ENCODE results near the gene PYGL. TPM values are rescaled to one million over a fixed set of nuclear protein-coding genes. Genes with fewer than 3 reads are reported as not detected.
A peak's percentile ranks its signal among the peaks of the same experiment; 100 is the strongest.
"Not testable (repeated sequence)": the region's sequence is repeated elsewhere in the genome, so short reads cannot be mapped to it uniquely, and the experiment has no call there.

PYGL gene
- total and polyA plus RNA-seq, 5 experiments from 2014 or later = 0.06 to 0.39 (median 0.22) TPM; not detected in 1

DNA sequence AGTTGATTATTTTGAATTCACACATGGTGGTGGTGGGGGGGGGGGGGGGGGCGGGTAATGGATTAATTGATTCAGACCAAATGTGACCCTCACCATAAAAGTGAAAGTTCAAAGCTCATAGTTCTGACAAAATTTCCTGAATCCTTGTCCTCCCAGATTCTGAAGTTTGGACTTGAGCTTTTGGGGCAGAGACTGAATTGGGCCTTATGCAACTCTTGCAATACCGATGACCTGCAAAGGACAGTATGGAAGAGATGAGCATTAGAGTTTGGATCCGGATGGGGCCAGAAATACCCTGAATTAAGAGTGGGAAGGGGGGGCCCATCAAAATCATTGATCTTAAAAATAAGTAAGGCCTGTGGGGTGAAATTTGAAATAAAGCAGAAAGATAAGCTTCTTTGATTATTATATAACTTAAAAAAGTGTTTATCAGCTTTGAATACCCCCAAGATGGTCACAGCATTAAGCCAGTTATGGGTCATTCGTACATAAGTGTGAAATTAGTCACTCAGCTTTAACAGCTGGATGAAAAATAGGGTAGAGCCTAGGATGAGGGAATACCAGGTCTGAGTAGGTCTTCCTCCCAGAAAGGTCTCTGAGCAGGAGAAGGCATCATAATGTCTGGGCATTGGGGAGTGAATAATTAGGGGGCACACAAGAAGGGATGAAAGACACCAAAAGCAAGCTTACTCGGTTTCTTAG, 2.1 kb upstream of the PYGL start:
- H3K9me3 Mint-ChIP-seq = peaks cover 0 to 5% (median 0%) of the 10 kb centered on the region in 9 donors
- peaks cover 6 to 16% (median 14%) of the 10 kb centered on the region in 4 donors for H3K4me1 Mint-ChIP-seq
- no peak overlapping the region for H3K4me3 Mint-ChIP-seq
- peaks cover 0 to 6% (median 3%) of the 10 kb centered on the region in 3 donors for H3K36me3 Mint-ChIP-seq
- DNase-seq (no peak), ATAC-seq (no peak)
- H3K27ac Mint-ChIP-seq = no peak overlapping the region
- POLR2A ChIA-PET = no interaction called here
- H3K27me3 Mint-ChIP-seq = peaks cover 14 to 26% (median 19%) of the 10 kb centered on the region in 5 donors

DNA sequence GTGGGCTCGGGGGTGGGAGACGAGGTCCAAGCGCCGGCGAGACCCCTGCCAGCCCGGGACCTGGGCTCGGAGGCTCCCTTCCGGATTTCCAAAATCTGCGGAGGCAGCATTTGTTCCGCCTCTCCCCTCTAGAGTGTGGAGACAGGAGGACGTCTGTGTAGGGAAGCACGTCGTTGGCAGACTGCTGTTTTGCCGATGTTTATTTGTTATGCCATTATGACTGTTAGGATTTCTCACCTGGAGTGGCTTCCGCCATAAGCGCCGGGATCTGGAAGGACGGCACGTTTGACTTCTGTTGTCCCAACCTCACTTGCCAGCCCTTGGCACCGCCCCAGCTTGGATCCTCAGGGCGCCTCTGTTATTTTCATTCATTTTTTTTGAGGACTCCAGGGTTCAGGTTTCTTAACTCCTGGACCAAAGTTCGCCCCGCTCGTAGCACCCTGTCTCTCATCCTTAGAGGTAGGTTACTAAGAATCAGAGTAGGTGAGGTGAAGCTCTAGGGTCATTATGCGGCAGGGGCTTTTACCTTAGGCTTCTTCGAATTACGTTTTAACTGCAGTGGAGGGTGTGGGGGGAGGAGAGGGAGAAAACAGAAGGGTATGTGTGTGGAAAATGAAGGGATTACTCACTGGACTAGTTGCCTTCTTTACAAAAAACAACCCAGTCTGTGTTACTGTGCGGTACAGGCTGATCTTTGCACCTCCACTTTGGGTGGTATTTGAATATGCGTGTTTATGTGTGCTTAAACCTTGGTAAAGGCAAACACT, 547 bp upstream of the PYGL start:
- peak; percentile 47 to 48 for ATAC-seq
- H3K27me3 Mint-ChIP-seq = peaks cover 21 to 34% (median 29%) of the 10 kb centered on the region in 5 donors
- H3K9me3 Mint-ChIP-seq = peaks cover 0 to 5% (median 0%) of the 10 kb centered on the region in 9 donors
- H3K36me3 Mint-ChIP-seq = peaks cover 0 to 12% (median 3%) of the 10 kb centered on the region in 3 donors
- DNase-seq = peak in 2 of 10 donors; percentile 2 to 6
- H3K4me3 Mint-ChIP-seq = peak overlapping the region; percentile 79 to 90 (median 88)
- POLR2A ChIA-PET = interaction anchor here (0.7 kb wide), 1 partner anchor 149 kb away, joined by 3 read pairs; no protein-coding TSS in a partner anchor
- H3K27ac Mint-ChIP-seq = peak overlapping the region in 7 of 10 donors; percentile 11 to 79 (median 60)
- H3K4me1 Mint-ChIP-seq = peaks cover 6 to 16% (median 14%) of the 10 kb centered on the region in 4 donors

DNA sequence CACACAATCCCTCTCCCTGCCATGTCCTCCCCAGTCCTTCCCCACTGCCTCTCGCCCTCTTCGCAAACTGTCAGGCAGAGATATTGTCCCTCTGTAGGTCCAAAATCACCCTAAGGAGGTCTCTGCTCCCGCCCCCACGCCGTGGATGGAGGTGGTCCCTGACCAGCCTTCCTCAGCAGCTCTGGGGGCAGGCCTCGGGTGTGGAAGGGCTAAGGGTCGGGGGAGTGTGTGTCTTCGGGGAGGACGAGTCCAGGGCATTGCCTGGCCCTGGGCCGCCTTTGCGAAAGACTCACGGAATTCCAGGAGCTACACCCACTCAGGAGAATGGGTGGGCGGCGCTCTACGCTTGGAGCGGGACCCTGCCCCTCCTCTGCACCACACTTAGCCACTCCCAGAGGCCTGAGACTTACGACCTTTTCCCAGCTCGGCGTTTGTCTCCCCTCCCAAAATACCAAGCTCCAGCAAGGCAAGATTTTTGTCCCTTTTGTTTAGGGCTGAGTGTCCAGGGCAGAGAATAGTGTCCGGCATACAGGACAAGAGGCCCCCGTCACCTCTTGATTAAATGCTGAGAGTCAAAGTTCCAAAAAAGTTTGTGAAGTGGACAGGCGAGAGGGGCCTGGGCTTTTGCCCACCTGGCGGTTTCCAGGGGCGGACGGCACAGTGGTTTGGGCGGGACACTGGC, 881 bp downstream of the PYGL start:
- Mint-ChIP-seq H3K4me3 (peak overlapping the region; percentile 33 to 90 (median 76)), H3K36me3 (peaks cover 0 to 12% (median 3%) of the 10 kb centered on the region in 3 donors), H3K9me3 (peaks cover 0 to 5% (median 0%) of the 10 kb centered on the region in 9 donors), H3K27me3 (peaks cover 24 to 38% (median 32%) of the 10 kb centered on the region in 5 donors), H3K4me1 (peaks cover 6 to 16% (median 15%) of the 10 kb centered on the region in 4 donors), H3K27ac (peak overlapping the region in 2 of 10 donors; percentile 24 to 71)
- DNase-seq (no peak), ATAC-seq (no peak)
- POLR2A ChIA-PET = no interaction called here

DNA sequence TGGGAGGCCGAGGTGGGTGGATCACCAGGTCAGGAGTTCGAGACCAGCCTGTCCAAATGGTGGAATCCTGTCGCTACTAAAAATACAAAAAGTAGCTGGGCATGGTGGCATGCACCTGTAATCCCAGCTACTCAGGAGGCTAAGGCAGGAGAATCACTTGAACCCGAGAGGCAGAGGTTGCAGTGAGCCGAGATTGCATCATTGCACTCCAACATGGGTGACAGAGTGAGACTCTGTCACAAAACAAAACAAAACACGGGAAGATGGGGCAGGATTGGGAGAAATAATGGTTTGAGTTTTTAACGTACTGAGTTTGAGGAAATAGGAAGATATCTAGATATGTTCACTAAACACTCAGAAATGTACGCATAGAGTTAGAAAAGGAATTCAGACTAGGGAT, 2.6 kb downstream of the PYGL start:
- H3K27ac Mint-ChIP-seq = peak overlapping the region in 1 of 10 donors; percentile 54
- peaks cover 24 to 38% (median 32%) of the 10 kb centered on the region in 5 donors for H3K27me3 Mint-ChIP-seq
- POLR2A ChIA-PET, H3K9me3 Mint-ChIP-seq, DNase-seq, ATAC-seq: not testable (repeated sequence)
- peaks cover 8 to 23% (median 15%) of the 10 kb centered on the region in 4 donors for H3K4me1 Mint-ChIP-seq
- peak overlapping the region in 2 of 10 donors; percentile 26 to 48 for H3K4me3 Mint-ChIP-seq
- peaks cover 0 to 12% (median 3%) of the 10 kb centered on the region in 3 donors for H3K36me3 Mint-ChIP-seq

DNA sequence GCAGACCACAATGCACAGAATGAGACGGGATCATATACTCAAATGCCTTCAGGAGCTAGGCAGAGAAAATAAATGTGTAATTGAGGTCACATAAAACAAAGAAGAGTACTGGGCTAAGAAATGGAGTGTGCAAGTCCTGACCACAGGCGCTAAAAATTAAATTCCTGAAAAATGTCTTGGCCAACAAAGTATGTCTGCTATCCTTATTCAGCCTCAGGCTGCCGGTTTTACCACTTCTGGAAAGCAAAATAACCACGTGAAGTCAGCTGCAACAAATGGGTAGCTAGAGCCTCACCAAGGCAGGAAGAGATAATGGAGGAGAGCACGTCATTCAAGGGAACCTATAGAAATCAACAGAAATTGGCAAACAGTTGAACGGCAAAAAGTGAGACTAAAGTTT, 3.1 kb downstream of the PYGL start:
- Mint-ChIP-seq H3K36me3 (peaks cover 0 to 12% (median 3%) of the 10 kb centered on the region in 3 donors), H3K9me3 (peaks cover 0 to 5% (median 0%) of the 10 kb centered on the region in 9 donors), H3K27ac (no peak overlapping the region), H3K4me1 (peaks cover 8 to 23% (median 15%) of the 10 kb centered on the region in 4 donors), H3K27me3 (peaks cover 24 to 38% (median 32%) of the 10 kb centered on the region in 5 donors), H3K4me3 (peak overlapping the region in 1 of 10 donors; percentile 4)
- DNase-seq (no peak), ATAC-seq (no peak)
- POLR2A ChIA-PET = no interaction called here

DNA sequence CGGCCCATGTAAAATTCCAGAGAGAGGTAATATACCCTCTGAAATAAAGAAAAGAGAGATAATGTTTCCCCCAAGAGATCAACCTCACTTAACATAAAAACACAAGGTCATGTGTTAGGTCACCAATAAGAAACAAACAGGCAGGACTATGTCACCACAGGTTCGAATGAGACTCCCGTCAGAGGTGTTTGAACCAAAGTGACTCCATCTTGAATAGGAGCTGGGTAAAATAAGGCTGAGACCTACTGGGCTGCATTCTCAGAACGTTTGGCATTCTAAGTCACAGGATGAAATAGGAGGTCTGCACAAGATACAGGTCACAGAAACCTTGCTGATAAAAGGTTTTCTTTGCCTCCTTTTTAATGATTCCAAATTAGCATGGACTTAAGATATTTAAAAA, 6.5 kb downstream of the PYGL start:
- ATAC-seq (no peak), DNase-seq (no peak)
- peaks cover 0 to 12% (median 0%) of the 10 kb centered on the region in 3 donors for H3K36me3 Mint-ChIP-seq
- POLR2A ChIA-PET = no interaction called here
- peaks cover 0 to 5% (median 0%) of the 10 kb centered on the region in 9 donors for H3K9me3 Mint-ChIP-seq
- H3K4me3 Mint-ChIP-seq = no peak overlapping the region
- H3K27ac Mint-ChIP-seq = no peak overlapping the region
- H3K4me1 Mint-ChIP-seq = peaks cover 0 to 9% (median 1%) of the 10 kb centered on the region in 4 donors
- H3K27me3 Mint-ChIP-seq = peaks cover 14 to 35% (median 18%) of the 10 kb centered on the region in 5 donors

DNA sequence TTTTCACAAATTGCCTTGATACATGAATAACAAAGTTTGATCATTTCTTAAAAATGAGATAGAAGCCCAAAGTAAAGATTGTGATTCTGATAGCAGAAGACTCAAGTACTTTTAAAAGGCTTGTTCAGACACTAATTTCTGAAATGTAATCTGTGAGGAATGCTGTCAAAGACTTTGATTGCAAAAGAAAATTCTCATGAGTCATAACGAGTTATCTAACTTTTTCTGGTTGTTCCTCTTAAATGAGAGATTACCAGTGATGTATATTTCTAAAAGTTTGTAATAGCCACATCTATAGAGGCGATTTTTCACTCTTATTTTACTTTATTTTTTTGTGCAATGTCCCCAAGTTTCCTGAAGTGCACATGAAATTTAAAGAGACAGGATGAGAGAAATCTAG, 7.0 kb downstream of the PYGL start:
- no peak for ATAC-seq
- no peak for DNase-seq
- H3K4me3 Mint-ChIP-seq = no peak overlapping the region
- peaks cover 0 to 5% (median 0%) of the 10 kb centered on the region in 9 donors for H3K9me3 Mint-ChIP-seq
- peaks cover 14 to 35% (median 18%) of the 10 kb centered on the region in 5 donors for H3K27me3 Mint-ChIP-seq
- POLR2A ChIA-PET = no interaction called here
- no peak overlapping the region for H3K27ac Mint-ChIP-seq
- H3K4me1 Mint-ChIP-seq = peaks cover 0 to 9% (median 1%) of the 10 kb centered on the region in 4 donors
- peaks cover 0 to 12% (median 0%) of the 10 kb centered on the region in 3 donors for H3K36me3 Mint-ChIP-seq

DNA sequence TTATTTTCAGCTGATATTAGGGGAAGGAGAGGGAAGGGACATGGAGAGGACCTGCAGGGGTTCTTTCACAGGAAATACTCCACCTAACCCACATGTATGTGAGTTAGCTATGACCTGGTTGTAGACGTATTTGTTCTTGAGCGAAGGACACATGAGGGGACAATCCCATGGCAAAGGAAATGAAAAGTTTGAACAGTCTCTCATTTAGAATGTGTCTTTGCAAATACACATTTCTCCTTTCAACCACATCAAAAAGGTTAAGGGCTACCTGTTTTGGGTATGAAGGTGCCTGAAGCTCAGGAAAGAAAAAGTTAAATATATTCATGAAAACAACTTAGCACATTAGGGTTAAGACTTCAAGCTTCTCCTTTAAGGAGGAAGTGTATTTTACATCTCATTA, 7.4 kb downstream of the PYGL start:
- DNase-seq (no peak), ATAC-seq (no peak)
- peaks cover 0 to 3% (median 0%) of the 10 kb centered on the region in 9 donors for H3K9me3 Mint-ChIP-seq
- peaks cover 0 to 8% (median 0%) of the 10 kb centered on the region in 3 donors for H3K36me3 Mint-ChIP-seq
- peaks cover 13 to 31% (median 16%) of the 10 kb centered on the region in 5 donors for H3K27me3 Mint-ChIP-seq
- POLR2A ChIA-PET = no interaction called here
- peaks cover 0 to 9% (median 1%) of the 10 kb centered on the region in 4 donors for H3K4me1 Mint-ChIP-seq
- no peak overlapping the region for H3K4me3 Mint-ChIP-seq
- H3K27ac Mint-ChIP-seq = peak overlapping the region in 1 of 10 donors; percentile 44

DNA sequence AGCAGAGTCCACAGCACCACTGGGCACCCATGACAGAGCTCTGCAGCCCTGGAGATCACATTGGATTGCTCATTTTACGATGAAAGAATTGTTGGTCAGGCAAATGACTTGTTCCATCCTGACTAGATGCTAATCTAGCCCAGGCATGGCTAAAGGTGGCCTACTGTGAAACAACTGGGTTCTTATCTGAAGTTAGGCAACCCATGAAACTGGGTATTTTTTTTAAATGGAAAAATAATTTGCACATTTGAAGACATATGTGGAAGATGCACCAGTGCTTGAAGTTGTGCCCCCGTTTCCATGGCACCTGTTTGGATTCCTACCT, 8.3 kb downstream of the PYGL start:
- ATAC-seq (no peak), DNase-seq (no peak)
- no peak overlapping the region for H3K4me3 Mint-ChIP-seq
- H3K4me1 Mint-ChIP-seq = peaks cover 0 to 9% (median 1%) of the 10 kb centered on the region in 4 donors
- POLR2A ChIA-PET = no interaction called here
- H3K27me3 Mint-ChIP-seq = peaks cover 8 to 22% (median 9%) of the 10 kb centered on the region in 5 donors
- no peak overlapping the region for H3K27ac Mint-ChIP-seq
- no peaks in the 10 kb centered on the region for H3K9me3 Mint-ChIP-seq
- peaks cover 0 to 3% (median 0%) of the 10 kb centered on the region in 3 donors for H3K36me3 Mint-ChIP-seq

DNA sequence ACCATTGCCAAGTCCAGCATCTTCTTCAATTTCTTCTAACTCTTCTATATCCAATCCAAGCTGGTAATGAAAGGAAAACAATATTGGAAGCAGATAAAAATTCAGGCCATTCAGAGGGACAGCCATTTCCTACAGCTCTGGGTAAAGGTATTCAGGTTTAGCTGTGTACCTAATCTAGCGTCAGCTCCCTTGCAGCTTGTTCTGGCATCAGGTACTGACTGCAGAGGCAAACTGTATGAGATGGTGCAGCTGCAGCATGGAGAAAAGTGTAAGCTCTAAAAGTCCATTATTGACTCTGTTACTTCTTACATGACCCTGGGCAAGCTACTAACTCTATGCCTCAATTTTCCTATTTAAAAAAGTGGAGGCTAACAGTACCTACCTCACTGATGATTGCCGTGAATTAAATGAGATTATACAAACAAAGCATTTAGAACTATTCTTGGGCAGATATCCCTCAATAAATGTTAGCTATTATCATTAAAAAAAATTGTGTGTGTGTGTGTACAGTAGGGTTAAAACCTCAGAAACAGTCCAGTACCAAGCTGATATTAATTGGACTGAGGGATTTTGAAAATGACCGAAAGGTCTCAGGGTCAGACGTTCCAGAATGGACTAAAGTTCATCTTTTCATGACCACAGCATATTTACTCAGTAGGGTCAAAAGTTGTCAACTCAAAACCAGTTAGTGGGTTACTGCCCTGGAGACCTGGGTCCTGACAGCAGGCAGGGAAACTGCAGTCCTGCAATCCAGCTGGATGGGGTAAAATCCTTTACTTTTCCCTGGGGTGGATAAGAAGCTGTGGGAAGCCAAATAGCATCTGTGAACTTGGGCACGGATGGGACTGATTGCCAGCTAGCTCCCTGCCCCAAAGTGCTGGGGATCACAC, 8.9 kb downstream of the PYGL start:
- H3K9me3 Mint-ChIP-seq = no peaks in the 10 kb centered on the region
- no peak overlapping the region for H3K4me3 Mint-ChIP-seq
- no peak overlapping the region for H3K27ac Mint-ChIP-seq
- no peaks in the 10 kb centered on the region for H3K36me3 Mint-ChIP-seq
- DNase-seq = no peak
- ATAC-seq = no peak
- H3K27me3 Mint-ChIP-seq = peaks cover 4 to 17% (median 5%) of the 10 kb centered on the region in 5 donors
- peaks cover 0 to 9% (median 1%) of the 10 kb centered on the region in 4 donors for H3K4me1 Mint-ChIP-seq
- POLR2A ChIA-PET = interaction anchor here (0.5 kb wide), 1 partner anchor 128 kb away, joined by 3 read pairs; no protein-coding TSS in a partner anchor

DNA sequence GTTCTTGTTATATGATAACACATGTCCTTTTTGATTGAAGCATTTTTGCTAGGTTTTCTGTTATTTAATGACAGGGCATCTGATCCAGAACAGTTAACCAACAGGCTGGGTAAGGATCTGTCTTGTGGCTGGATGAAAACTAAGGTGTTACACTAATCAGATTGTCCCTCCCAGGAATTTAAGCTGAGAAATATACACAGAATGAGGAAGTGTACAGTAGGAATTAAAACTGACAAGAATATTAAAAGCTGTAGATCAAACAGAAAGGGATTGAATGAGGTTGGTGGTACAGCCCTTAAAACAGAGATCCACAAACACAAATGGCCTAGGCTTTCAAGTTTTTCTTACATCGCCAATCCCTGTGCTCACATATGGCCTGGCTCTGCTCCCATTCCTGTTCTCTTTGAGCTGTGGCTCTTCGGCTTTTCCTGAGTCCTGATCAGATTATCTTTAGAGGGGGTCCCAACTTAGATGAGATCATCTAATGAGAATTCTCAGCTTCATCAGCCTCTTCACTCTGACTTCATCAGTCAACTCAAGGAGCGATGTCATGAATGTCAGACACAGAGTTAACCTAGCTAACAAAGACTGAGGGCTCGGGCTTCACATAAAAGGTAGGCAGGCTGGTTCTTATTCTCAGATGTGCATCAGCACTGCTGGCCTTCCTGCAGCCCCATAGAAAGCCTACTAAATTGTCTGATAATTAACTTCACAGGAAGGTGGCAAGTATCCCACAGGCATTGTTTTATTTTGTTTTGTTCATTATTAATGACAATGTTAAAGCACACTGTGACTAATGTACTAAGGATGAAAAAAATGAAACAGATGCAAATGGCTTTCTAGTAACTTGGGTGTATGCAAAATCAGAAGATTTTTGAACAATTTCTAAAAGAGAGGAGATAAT, 11.4 kb downstream of the PYGL start:
- Mint-ChIP-seq H3K9me3 (no peaks in the 10 kb centered on the region), H3K27me3 (peaks cover 0 to 13% (median 6%) of the 10 kb centered on the region in 5 donors), H3K27ac (peak overlapping the region in 1 of 10 donors; percentile 32), H3K36me3 (no peaks in the 10 kb centered on the region), H3K4me3 (no peak overlapping the region), H3K4me1 (peaks cover 0 to 8% (median 1%) of the 10 kb centered on the region in 4 donors)
- DNase-seq = no peak
- ATAC-seq = no peak
- POLR2A ChIA-PET = no interaction called here

Measured in naive thymus-derived CD8-positive, alpha-beta T cell (primary cell).